Spleen (tissue), 7 donors: Measurements from ENCODE around the gene CCDC69.

ENCODE experiments used
- CTCF ChIP-seq, 11 experiments: fragments of 200-600 bp in 7 of 11; fragments of 450-650 bp in 4 of 11; sonication (generic) in 4 of 11; IDR thresholded peaks in 8 of 11; conservative IDR thresholded peaks in 3 of 11; 1 replicate in 7 of 11; 2 replicates in 4 of 11; pipeline versions ENCODE4 v1.4.0 to v1.8.0; 2016 to 2021; ENCODE audit warnings: antibody characterized with exemption in 11 of 11, inconsistent platforms in 4 of 11, mild to moderate bottlenecking in 1 of 11
- POLR2AphosphoS5 ChIP-seq, 3 donors: sonication (generic); formaldehyde crosslinking; IDR thresholded peaks; one replicate each; pipeline ENCODE4 v1.5.1; 2017; ENCODE audit warnings: antibody characterized with exemption in 3 of 3
- donor health status: DM: no; HTN: no; CAD: no; lungs with moderate emphysema.
- donor health status: DM: no; HTN: no; CAD: no.
- donor health status: DM: no; HTN: no; CAD: no.

GRCh38 chr5:151139646-151140045 lies 84.2 kb downstream of the CCDC69 start:
- TF ChIP-seq CTCF (IDR thresholded peaks at IDR 0.05 in 8 of 11, conservative IDR thresholded peaks at IDR 0.05 in 3 of 11) (no peak), POLR2AphosphoS5 (IDR thresholded peaks at IDR 0.05) (no peak)
